ENCODE results near the gene KLHL29. TPM values are rescaled to one million over a fixed set of nuclear protein-coding genes. Genes with fewer than 3 reads are reported as not detected.

The KLHL29 gene
- total RNA-seq, 1 donor from 2014 or later, result 4.4 TPM

- no peak for TF ChIP-seq CTCF (IDR thresholded peaks at IDR 0.05; ENCODE audit: unreplicated experiment)
- DNase-seq (ENCODE audit: low spot score, unreplicated experiment), result no peak
- Mint-ChIP-seq H3K36me3 (ENCODE audit: insufficient read depth) (peaks cover 5% of the 10 kb centered on the region), H3K27me3 (peaks cover 3% of the 10 kb centered on the region), H3K4me3 (ENCODE audit: low read depth) (no peak overlapping the region), H3K9me3 (ENCODE audit: low read depth) (peaks cover 7% of the 10 kb centered on the region), H3K4me1 (ENCODE audit: low read depth) (no peaks in the 10 kb centered on the region), H3K27ac (no peak overlapping the region)
Measured at GRCh38 chr2:23606968-23607367, 222.0 kb downstream of the KLHL29 start.

GRCh38 chr2:23607925-23608324, 222.9 kb downstream of the KLHL29 start:
- no peak overlapping the region for H3K27ac Mint-ChIP-seq
- TF ChIP-seq CTCF (IDR thresholded peaks at IDR 0.05; ENCODE audit: unreplicated experiment), result no peak

GRCh38 chr2:23609254-23609653, 224.3 kb downstream of the KLHL29 start:
- Mint-ChIP-seq H3K4me1 (ENCODE audit: low read depth) (no peaks in the 10 kb centered on the region), H3K9me3 (ENCODE audit: low read depth) (peaks cover 10% of the 10 kb centered on the region), H3K36me3 (ENCODE audit: insufficient read depth) (peaks cover 5% of the 10 kb centered on the region), H3K4me3 (ENCODE audit: low read depth) (no peak overlapping the region), H3K27ac (no peak overlapping the region), H3K27me3 (peaks cover 3% of the 10 kb centered on the region)
- DNase-seq (ENCODE audit: low spot score, unreplicated experiment), result no peak
- TF ChIP-seq CTCF (IDR thresholded peaks at IDR 0.05; ENCODE audit: unreplicated experiment), result no peak

More at GRCh38 chr2:23607925-23608324, 222.9 kb downstream of the KLHL29 start:
- Mint-ChIP-seq H3K36me3 (ENCODE audit: insufficient read depth) (peaks cover 5% of the 10 kb centered on the region), H3K4me3 (ENCODE audit: low read depth) (no peak overlapping the region), H3K4me1 (ENCODE audit: low read depth) (no peaks in the 10 kb centered on the region), H3K9me3 (ENCODE audit: low read depth) (peaks cover 10% of the 10 kb centered on the region), H3K27me3 (peaks cover 3% of the 10 kb centered on the region)
- DNase-seq (ENCODE audit: low spot score, unreplicated experiment), result no peak

- H3K9me3 Mint-ChIP-seq (ENCODE audit: low read depth), result peaks cover 10% of the 10 kb centered on the region
- H3K27me3 Mint-ChIP-seq, result peaks cover 3% of the 10 kb centered on the region
- no peak for TF ChIP-seq CTCF (IDR thresholded peaks at IDR 0.05; ENCODE audit: unreplicated experiment)
- peaks cover 5% of the 10 kb centered on the region for H3K36me3 Mint-ChIP-seq (ENCODE audit: insufficient read depth)
- H3K27ac Mint-ChIP-seq, result no peak overlapping the region
- DNase-seq (ENCODE audit: low spot score, unreplicated experiment), result no peak
- H3K4me1 Mint-ChIP-seq (ENCODE audit: low read depth), result no peaks in the 10 kb centered on the region
- no peak overlapping the region for H3K4me3 Mint-ChIP-seq (ENCODE audit: low read depth)
Measured at GRCh38 chr2:23611839-23612238, 226.9 kb downstream of the KLHL29 start.

- H3K27ac Mint-ChIP-seq, result no peak overlapping the region
- no peak for TF ChIP-seq CTCF (IDR thresholded peaks at IDR 0.05; ENCODE audit: unreplicated experiment)
- peaks cover 5% of the 10 kb centered on the region for H3K36me3 Mint-ChIP-seq (ENCODE audit: insufficient read depth)
- H3K9me3 Mint-ChIP-seq (ENCODE audit: low read depth), result peaks cover 10% of the 10 kb centered on the region
- H3K4me1 Mint-ChIP-seq (ENCODE audit: low read depth), result peaks cover 1% of the 10 kb centered on the region
- peaks cover 2% of the 10 kb centered on the region for H3K27me3 Mint-ChIP-seq
- H3K4me3 Mint-ChIP-seq (ENCODE audit: low read depth), result no peak overlapping the region
- no peak for DNase-seq (ENCODE audit: low spot score, unreplicated experiment)
Measured at GRCh38 chr2:23614701-23615100, 229.7 kb downstream of the KLHL29 start.

Data from progenitor cell of endocrine pancreas (in vitro differentiated cells).